Ureter (tissue), 1 donor: ENCODE results near the gene CRYBA1. TPM values are rescaled to one million over a fixed set of nuclear protein-coding genes. Genes with fewer than 3 reads are reported as not detected.
A peak's percentile ranks its signal among the peaks of the same experiment; 100 is the strongest.
"Not testable (repeated sequence)": the region's sequence is repeated elsewhere in the genome, so short reads cannot be mapped to it uniquely, and the experiment has no call there.

ENCODE experiments used
- DNase-seq: peaks from one replicate; pipeline ENCODE4 v3.0.0-alpha.2; 2020; ENCODE audit warnings: low spot score
- total RNA-seq: library from RNA; stranded (reverse); gene quantifications from one replicate; pipeline ENCODE4 v1.2.4, GENCODE V29; 2023
- donor health status: DM: yes; HTN: yes; CAD: no.

The CRYBA1 gene, protein sequence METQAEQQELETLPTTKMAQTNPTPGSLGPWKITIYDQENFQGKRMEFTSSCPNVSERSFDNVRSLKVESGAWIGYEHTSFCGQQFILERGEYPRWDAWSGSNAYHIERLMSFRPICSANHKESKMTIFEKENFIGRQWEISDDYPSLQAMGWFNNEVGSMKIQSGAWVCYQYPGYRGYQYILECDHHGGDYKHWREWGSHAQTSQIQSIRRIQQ
- total RNA-seq, result not detected

DNA sequence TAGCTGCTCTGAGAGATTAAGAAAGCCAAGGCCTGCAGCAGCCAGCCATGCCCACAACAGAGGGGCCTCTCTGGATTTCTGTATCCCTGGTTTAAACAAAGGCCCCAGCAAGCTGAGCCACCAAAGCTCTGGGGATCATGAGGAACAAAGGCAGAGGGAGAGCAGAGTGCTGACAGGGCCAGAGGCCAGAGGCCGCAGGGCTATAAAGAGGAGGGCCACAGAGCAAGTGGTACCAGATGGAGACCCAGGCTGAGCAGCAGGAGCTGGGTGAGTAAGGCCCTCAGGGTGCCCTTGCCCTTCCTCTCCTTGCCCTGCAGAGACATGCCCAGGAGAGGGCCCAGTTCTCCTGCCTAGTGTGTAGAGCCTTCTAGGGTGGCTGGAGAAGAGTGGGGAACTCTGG lies at the start of gene CRYBA1:
CRYBA1 (plus strand) TSS at position 232 of the 400 bp plus-strand sequence; CDS start at position 237, 5 bp downstream.
- no peak for DNase-seq

DNA sequence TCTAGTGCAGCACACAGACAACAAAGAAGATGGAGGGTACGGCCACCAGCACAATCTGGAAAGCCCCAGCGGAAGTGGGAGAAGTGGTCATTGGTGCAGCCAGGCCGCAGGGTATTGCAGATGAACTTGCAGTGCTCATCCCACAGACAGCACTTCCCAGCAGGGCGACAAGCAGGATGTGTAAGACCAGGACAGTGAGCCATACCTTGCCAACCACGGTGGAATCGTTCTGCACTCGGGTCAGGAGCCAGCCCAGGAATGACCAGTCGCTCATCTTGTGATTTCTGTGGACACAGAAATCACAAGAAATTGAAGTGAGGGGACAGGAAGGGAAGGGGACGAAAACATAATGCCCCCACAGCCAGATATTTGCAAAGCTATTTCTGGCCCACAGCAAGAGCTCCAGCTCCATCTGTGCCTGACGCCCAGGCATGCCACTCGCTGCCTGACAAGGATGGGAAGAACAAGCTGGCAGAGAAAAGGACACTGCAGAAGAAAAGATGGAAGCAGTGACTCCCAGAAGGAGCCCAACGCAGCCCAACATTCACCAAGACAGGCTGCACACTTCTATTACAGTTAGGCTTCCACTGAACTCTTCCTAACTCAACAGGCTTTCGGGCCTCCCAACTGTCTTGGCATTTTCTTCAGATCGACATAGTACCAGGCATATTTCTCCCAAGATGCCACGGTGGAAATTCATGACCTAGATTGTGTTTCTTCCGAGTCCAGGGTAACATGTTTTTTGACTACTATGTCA lies 49.0 kb upstream of the CRYBA1 start:
- no peak for DNase-seq

DNA sequence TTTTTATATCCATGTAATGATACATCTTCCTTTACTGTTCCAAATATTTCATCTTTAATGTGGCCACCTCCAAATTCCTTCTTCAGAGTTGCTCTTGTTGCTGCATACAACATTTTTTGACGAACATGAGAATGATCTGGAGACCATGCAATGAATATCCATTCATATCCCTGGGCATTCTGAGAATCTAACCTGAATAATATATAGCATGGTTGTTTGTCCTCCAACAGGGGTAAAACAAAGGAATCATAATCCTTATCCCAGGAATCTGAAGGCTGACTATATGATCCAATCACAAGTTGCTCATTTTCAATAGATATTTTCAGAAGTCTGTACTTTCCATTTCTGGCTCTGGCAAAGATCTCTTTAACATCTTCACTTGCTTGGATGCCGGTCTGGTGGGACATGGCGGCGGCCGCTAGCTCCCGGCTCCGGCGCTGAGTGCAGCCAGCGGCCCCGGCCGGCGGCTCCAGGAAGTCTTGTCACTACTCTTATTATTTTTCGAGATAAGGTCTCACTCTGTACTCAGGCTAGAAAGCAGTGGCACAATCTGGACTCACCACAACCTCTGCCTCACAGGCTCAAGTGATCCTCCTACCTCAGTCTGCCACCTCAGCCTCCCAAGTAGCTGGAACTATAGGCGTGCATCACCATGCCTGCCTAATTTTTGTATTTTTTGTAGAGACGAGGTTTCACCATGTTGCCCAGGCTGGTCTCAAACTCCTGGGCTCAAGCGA lies 42.4 kb upstream of the CRYBA1 start:
- DNase-seq, result not testable (repeated sequence)

DNA sequence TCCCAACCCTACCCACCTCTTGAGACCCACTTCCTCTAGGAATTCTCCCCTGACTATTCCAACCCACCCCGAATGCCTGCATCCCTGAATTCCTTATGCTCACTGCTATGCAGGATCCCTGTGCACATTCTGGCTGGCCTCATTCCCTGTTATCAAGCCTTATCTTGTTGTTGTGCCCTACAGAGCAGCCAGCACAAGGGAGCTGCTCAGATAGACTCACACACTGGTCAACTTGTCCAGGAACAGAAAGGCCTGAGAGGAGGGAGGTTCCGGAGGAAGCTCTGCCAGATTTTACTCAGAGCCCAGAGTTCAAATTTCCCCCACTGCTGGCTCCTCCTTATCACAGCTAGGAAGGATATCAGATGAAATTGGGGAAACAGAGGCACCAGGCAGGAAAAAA lies 41.6 kb upstream of the CRYBA1 start:
- no peak for DNase-seq

DNA sequence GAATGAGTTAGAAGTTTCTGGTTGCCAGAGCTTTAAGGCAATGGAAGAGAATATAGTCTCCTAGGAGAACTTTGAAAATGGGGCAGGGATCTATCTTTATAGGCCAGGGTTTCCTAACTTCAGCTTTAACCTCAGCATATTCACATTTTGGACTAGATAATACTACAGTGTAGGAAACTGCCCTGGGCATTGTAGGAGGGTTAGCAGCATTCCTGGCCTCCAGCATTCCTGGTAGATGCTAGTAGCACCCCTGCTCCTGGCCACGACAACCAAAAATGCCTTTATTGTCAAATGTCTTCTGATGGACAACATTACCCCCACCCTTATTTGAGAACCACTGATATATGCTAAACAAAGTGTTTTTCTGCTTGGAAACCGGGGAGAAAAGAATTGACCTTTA lies 38.7 kb upstream of the CRYBA1 start:
- no peak for DNase-seq

DNA sequence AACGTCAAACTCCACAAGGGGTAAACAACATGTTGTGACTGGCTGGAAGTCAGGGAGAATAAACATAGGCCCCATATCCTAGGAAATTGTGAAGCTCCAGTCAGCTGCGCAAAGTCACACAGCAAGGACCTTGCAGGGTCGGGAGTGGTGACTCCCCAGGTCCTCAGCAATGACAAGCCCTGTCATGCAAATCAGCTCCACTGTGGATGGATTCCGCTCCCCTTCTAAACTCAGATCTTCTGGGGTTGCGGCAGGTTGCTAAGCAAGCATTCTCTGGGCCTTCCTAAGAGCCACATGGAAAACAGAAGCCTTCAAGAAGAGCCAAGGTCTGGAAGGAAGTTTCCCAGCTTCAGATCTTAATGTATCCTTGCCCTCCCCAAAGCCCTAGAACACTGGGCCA lies 37.6 kb upstream of the CRYBA1 start:
- no peak for DNase-seq

DNA sequence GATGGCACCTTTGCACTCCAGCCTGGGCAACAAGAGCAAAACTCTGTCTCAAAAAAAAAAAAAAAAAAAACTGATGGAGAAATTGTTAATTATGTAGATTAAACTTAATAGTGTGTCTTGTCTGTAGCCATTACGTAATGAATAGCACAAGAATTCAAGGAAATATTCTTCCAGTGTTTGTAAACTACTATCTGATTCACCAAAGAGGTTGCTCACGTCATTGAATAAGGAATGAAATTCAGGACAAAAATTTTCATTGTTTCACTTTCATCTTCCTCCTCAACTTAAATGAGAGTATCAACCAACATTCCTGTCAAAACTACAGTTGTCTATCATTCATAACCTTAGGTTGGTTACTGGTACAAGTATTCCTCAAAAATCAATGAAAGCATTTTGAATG lies 35.8 kb upstream of the CRYBA1 start:
- no peak for DNase-seq

DNA sequence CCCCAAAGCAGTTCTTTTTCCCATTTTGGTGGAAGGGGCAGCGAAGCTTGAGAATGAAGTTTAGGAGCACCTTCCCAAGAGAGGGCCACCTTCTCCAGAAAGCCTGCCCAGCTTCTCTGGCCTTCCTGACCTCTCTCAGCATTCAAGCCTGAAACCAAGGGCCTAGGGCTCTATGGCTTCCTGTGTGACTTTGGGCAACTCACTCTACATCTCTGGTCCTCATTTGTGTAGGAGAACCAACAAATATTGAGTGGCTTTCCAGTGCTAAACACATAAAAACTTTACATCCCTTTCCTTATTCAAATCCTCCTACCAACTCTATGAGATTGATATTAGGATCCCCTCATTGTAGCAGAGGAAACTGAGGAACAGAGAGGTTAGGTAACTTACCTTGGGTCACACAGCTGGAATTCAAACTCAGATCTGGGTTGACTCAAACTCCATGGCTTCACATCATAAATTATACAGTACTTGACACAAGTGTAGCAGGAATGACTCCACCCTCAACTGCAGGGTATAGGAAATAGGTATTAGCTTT lies 34.5 kb upstream of the CRYBA1 start:
- DNase-seq, result no peak

DNA sequence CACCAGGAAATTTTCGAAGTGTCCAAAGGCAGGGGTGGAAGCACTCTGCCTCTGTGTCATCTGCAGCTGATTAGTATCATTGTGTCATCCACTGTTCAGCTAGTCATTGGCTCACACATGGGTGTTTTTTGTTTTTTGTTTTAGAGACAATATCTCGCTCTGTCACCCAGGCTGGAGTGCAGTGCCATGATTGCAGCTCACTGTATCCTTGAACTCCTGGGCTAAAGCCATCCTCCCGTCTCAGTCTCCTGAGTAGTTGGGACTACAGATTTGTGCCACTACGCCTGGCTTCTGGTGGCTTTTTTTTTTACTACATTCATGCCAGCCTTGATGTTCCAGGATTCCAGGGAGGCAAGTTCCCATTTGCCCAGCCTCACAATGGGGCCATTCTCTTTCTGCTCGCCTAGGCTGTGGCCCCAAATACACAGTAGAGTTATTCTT lies 34.0 kb upstream of the CRYBA1 start:
- no peak for DNase-seq

DNA sequence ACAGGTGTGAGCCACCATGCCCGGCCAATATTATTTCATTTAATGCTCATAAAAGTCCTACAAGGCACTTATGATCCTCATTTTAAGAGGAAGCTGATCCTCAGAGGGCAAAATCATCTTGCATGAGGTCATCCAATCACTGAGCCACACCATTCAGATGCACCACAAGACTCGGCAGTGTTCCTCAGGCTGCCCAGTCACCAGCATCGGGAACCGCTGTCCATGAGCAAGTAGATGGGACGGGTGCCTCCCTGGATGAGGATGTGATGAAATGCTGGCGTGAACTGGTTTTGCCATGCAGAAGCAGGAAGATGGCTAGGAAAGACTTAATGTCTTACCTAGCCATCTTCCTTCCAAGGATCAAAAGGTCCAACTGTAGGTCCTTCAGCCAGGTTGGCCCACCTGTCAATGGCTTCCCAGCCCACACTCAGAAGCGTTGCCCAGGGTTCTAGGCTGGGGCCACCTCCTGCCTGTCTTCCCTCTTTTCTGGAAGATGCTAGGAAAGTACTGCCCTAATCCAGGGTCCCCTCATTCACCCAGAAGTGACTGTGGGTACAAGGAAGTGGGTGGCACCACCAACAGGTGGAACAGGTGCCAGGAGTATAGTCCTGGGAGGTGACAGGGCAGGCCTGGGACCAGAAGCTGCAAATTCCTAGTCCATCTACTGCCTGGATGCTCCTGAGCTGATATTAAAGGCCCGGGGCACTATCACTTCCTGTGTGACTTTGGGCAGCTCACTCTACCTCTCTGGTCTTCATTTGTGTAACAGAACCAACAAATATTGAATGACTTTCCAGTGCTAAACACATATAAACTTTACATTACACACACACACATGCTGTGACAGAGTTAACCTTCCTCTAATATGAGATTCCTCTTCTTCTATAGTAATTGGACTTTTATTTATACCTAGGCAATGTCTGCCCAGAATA lies 32.2 kb upstream of the CRYBA1 start:
- DNase-seq, result no peak

DNA sequence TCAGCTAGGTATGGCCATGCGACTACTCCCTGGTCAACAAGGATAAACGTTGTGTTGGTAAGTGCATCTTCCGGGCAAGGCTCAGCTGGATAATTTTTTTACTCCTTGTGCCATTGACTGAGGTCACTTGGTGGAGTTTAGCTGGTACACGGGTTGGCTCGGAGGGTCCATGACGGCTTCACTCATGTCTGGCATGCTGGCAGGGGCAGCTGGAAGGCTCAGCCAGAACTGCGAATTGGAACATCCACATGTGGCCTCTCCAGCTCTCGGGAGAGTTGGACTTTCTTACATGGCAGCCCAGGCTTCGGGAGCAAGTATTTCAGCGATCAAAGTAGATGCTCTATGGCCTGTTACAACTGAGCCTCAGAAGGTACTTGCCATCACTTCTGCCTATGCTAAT lies 31.5 kb upstream of the CRYBA1 start:
- no peak for DNase-seq

DNA sequence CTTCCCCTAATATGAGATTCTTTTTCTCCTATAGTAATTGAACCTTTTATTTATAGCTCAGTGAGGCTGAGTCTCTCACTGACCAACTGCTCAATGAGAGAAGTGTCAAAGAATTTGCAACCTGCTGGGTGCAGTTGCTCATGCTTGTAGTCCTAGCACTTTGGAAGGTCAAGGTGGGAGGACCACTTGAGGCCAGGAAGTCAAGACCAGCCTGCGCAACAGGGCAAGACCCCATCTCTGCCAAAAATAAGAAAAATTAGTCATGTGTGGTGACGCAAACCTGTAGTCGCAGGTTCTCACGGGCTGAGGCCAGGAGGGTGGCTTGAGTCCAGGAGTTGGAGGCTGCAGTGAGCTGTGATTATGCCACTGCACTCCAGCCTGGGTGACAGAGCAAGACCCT lies 30.9 kb upstream of the CRYBA1 start:
- DNase-seq, result no peak

DNA sequence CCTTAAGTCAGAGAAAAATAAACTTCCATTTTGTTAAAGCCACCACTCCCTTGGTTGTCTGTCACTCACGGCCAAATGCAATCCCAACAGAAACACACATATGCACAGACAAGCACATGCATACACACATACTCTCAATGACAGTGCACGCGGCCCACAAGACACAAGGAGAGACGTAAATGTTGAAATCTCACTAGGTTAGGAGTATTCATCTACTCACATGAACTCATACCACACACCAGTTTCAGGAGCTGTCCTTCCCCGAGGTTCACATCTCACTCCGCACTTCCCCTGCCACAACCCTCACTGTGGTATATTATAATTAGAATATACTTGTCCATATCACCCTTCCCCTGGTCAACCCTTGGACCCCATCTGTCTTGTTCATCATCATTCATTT lies 30.5 kb upstream of the CRYBA1 start:
- DNase-seq, result no peak

DNA sequence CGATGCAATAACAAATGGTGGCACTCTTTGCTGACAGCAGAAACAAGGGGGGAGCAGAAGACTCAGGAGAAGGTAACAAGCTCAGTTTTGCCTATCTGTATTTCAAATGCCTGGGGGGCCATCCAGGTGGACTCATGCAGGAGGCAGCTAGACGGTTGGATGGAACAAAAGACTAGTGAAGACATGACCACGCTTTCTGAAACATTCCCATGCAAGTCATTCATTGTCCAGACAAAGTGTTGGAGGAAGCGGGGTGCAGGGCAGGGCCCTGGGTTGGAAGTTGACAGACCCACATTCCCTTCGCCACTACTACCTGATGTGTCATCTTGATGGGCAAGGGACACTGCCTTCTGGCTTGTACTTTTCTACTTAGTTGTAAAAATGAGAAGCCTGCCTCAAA lies 29.8 kb upstream of the CRYBA1 start:
- no peak for DNase-seq

DNA sequence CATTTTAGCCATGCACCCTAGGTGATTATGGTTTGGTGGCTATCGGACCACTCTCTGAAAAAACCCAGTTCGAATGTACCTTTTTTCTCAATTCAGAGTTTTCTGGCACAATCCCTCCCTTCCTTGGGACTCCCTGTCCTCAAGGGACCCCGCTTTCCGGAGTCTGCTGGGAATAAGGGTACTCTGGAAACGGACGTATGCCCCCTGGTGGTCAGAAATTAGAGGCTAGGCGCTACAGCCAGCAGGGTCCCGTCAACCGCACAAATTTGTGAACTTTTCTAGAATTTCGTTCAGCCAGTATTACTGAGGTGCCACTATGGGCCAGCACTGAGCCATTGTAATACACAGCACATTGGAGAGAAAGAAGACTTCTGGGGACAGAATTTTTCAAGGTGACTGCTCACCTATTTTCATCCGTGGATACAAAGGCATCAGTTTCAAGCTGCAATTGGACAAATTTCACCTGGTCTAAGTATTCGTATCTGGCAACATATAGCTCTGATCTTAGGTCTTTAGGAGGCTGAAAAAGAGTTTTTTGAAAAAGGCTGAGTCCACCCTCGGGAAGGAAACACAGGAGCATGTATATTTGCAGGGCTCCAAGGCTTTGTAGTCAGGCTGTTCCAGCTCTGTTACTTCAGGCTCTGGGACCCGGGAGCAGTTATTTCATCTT lies 27.1 kb upstream of the CRYBA1 start:
- peak; percentile 78 for DNase-seq

DNA sequence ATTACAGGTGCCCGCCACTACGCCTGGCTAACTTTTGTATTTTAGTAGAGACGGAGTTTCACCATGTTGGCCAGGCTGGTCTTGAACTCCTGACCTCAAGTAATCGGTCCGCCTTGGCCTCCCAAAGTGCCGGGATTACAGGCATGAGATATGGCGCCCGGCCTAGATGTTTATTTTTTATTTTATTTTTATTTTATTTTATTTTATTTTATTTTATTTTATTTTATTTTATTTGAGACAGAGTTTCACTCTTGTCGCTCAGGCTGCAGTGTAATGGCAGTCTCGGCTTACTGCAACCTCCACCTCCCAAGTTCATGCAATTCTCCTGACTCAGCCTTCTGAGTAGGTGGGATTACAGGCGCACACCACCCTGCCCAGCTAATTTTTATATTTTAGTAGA lies 25.3 kb upstream of the CRYBA1 start:
- not testable (repeated sequence) for DNase-seq

DNA sequence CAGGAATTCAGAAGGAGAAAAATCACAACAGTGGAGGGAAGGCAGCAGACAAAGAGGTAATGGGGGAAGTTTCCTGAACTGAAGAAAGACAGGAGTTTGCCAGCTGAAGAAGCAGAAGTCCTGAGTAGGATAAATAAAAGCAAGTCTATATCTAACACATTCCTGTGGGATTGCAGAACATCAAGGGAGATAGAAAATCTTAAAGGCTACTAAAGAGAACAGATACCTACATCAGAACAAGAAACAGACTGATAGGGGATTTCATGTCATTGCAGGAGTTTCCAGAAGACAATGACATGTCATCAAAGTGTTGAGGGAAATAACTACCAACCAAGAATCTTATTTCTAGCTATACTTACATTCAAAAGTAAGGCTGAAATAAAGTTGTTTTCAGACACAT lies 21.3 kb upstream of the CRYBA1 start:
- no peak for DNase-seq

DNA sequence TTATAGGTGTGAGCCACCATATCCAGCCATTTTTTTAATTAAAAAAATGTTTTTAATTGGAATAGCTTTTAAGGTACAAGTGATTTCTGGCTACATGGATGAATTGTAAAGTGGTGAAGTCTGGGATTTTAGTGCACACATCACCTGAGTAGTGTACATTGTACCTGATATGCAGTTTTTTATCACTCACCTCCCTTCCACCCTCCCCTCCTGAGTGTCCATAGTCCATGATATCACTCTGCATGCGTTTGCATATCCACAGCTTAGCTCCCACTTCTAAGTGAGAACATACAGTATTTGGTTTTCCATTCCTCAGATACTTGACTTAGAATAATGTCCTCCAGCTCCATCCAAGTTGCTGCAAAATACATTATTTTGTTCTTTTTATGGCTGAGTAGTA lies 13.4 kb upstream of the CRYBA1 start:
- DNase-seq, result no peak

DNA sequence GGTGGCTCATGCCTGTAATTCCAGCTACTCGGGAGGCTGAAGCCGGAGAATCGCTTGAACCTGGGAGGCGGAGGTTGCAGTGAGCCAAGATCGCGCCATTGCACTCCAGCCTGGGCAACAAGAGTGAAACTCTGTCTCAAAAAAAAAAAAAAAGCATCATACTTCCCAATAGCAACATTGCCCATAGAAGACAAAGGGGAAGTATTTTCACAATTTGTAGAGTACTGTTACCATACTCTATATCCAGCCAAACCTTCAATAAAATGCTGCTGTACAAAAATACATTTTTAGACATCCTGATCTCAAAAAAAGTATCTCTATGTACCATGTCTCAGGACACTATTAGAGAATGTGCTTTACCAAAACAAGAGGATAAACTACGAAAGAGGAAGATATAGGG lies 11.7 kb upstream of the CRYBA1 start:
- not testable (repeated sequence) for DNase-seq

DNA sequence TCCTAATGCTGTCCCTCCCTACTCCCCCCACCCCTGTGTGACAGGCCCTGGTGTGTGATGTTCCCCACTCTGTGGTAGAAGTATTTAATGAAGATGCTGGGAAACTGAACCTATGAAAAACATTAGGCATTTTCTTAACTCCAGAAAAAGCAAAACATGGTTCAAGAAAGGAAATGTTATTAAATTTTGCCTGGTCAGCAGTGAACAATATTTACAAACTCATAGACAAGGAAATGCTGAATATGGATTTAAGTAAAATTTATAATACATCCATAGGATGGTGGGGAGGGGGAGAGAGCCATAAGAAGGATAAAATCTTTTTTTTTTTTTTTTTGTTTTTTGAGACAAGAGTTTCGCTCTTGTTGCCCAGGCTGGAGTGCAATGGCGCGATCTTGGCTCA lies 10.8 kb upstream of the CRYBA1 start:
- DNase-seq, result no peak
